Putamen (tissue), 1 donor: ENCODE data around the gene YEATS4.
"Not testable (repeated sequence)": the region's sequence is repeated elsewhere in the genome, so short reads cannot be mapped to it uniquely, and the experiment has no call there.

Source experiments
- DNase-seq: peaks from one replicate; pipeline ENCODE4 v3.0.0-alpha.2; 2016; ENCODE audit warnings: low spot score

YEATS4 gene

GRCh38 chr12:69359531-69360347 is at the start of gene YEATS4:
Gene YEATS4 (plus strand): TSS chr12:69359743. CDS start chr12:69359973, 230 bp downstream.
- DNase-seq, result peak; percentile 86

GRCh38 chr12:69313209-69313608 is 46.3 kb upstream of the YEATS4 start:
- DNase-seq, result no peak

- not testable (repeated sequence) for DNase-seq
Observed at GRCh38 chr12:69316784-69317183, 42.8 kb upstream of the YEATS4 start.

- DNase-seq, result not testable (repeated sequence)
Observed at GRCh38 chr12:69317233-69317632, 42.3 kb upstream of the YEATS4 start.

GRCh38 chr12:69318225-69318624 is 41.3 kb upstream of the YEATS4 start:
- no peak for DNase-seq

- no peak for DNase-seq
Observed at GRCh38 chr12:69321351-69321750, 38.2 kb upstream of the YEATS4 start.

- DNase-seq, result no peak
Observed at GRCh38 chr12:69324797-69325466, 34.6 kb upstream of the YEATS4 start.

- DNase-seq, result no peak
Observed at GRCh38 chr12:69328426-69328825, 31.1 kb upstream of the YEATS4 start.

GRCh38 chr12:69329669-69330428 is 29.7 kb upstream of the YEATS4 start:
- no peak for DNase-seq

GRCh38 chr12:69330475-69331473 is 28.8 kb upstream of the YEATS4 start:
- DNase-seq, result no peak

GRCh38 chr12:69331519-69331908 is 28.0 kb upstream of the YEATS4 start:
- DNase-seq, result no peak

GRCh38 chr12:69331909-69332684 is 27.4 kb upstream of the YEATS4 start:
- no peak for DNase-seq

- DNase-seq, result no peak
Observed at GRCh38 chr12:69332815-69333358, 26.7 kb upstream of the YEATS4 start.

- no peak for DNase-seq
Observed at GRCh38 chr12:69334158-69334557, 25.4 kb upstream of the YEATS4 start.

GRCh38 chr12:69337311-69338090 is 22.0 kb upstream of the YEATS4 start:
- no peak for DNase-seq

GRCh38 chr12:69338120-69338859 is 21.3 kb upstream of the YEATS4 start:
- DNase-seq, result no peak

- no peak for DNase-seq
Observed at GRCh38 chr12:69338936-69339335, 20.6 kb upstream of the YEATS4 start.

- no peak for DNase-seq
Observed at GRCh38 chr12:69339999-69340398, 19.5 kb upstream of the YEATS4 start.

- DNase-seq, result no peak
Observed at GRCh38 chr12:69341328-69341727, 18.2 kb upstream of the YEATS4 start.
